Kidney (tissue), 14 donors: ENCODE data around the gene DPP6. TPM values are rescaled to one million over a fixed set of nuclear protein-coding genes. Genes with fewer than 3 reads are reported as not detected.

Experiments
- DNase-seq, 5 donors: peaks; one replicate each; pipeline ENCODE4 v3.0.0-alpha.2; 2013 to 2020
- FAIRE-seq: peaks from 2 replicates; lab custom pipeline; 2012; peaks lifted over from hg19 to GRCh38; lab: Jason Lieb, UNC
- H3K27ac ChIP-seq, 2 donors: one replicate each; pipeline ENCODE4 v1.7.0; 2013; ENCODE audit warnings: low read depth in 2 of 2, low read length in 2 of 2, inconsistent platforms in 1 of 2
- H3K27me3 ChIP-seq: one replicate; pipeline ENCODE4 v1.7.1; 2013; ENCODE audit warnings: low read length, inconsistent platforms; ENCODE audit not compliant: control insufficient read depth, insufficient read depth
- H3K36me3 ChIP-seq, 3 donors: one replicate each; pipeline versions ENCODE4 v1.7.0 to v1.7.1; 2013; ENCODE audit warnings: low read length in 3 of 3, control low read depth in 1 of 3, inconsistent platforms in 1 of 3; ENCODE audit not compliant: insufficient read depth in 3 of 3, control insufficient read depth in 2 of 3
- H3K4me1 ChIP-seq, 3 donors: one replicate each; pipeline versions ENCODE4 v1.7.0 to v1.7.1; 2013; ENCODE audit warnings: low read length in 3 of 3, inconsistent platforms in 1 of 3, low read depth in 1 of 3; ENCODE audit not compliant: control insufficient read depth in 2 of 3, insufficient read depth in 2 of 3
- H3K4me3 ChIP-seq, 3 donors: one replicate each; pipeline versions ENCODE4 v1.7.0 to v1.8.1; 2013; ENCODE audit warnings: low read length in 3 of 3, control low read depth in 1 of 3, inconsistent platforms in 1 of 3
- H3K9ac ChIP-seq, 3 donors: one replicate each; pipeline versions ENCODE4 v1.7.0 to v1.7.1; 2013; ENCODE audit warnings: low read length in 3 of 3, control low read depth in 1 of 3, inconsistent platforms in 1 of 3
- H3K9me3 ChIP-seq, 3 donors: one replicate each; pipeline versions ENCODE4 v1.7.0 to v1.7.1; 2013; ENCODE audit warnings: low read length in 3 of 3, control low read depth in 1 of 3, inconsistent platforms in 1 of 3; ENCODE audit not compliant: control insufficient read depth in 2 of 3, insufficient read depth in 1 of 3
- CTCF ChIP-seq: IDR thresholded peaks from 3 replicates; pipeline ENCODE4 v1.5.1; 2012; ENCODE audit warnings: mild to moderate bottlenecking, moderate library complexity, borderline replicate concordance; ENCODE audit not compliant: insufficient read depth; ENCODE audit errors: extremely low read depth
- intact Hi-C: fragments of 100-400 bp; cut with DNase I; formaldehyde crosslinking; loops from one replicate; pipeline ENCODE4 v1.11.1; 2022
- polyA plus RNA-seq: library from polyadenylated mRNA; stranded (reverse); fragments of 350-450 nt; fragmentation: Illumina TruSeq; extraction: RNeasy Lipid Tissue Mini Kit (QIAGEN cat#74804); gene quantifications from one replicate; pipeline ENCODE4 v1.2.3, GENCODE V29; 2014; ENCODE audit warnings: low read depth, low replicate concordance; ENCODE audit not compliant: insufficient read depth
- total RNA-seq: library from RNA; stranded (reverse); fragmentation: NEBNext Ultra II Directional; extraction: Animal tissue kit (Norgen Biotek cat#: 25700); gene quantifications from one replicate; pipeline ENCODE4 v1.2.1, GENCODE V29; 2021
- donor health status: control.
- donor health status: control.
- donor health status: control.
- donor health status: control.
- donor health status: control.
- donor health status: DM: yes; HTN: yes; CAD: no.
- donor health status: Normal renal cell carcinoma (clear cell type).

DPP6 gene
- total and polyA plus RNA-seq, 2 donors from 2014 or later, result 1.8 to 6.9 TPM

GRCh38 chr7:154653281-154653680 lies 601.1 kb downstream of the DPP6 start:
- Histone ChIP-seq H3K9me3 (peaks cover 0 to 11% (median 0%) of the 10 kb centered on the region in 3 donors), H3K36me3 (no peaks in the 10 kb centered on the region), H3K27ac (no peak overlapping the region), H3K27me3 (no peaks in the 10 kb centered on the region), H3K4me3 (no peak overlapping the region), H3K4me1 (no peaks in the 10 kb centered on the region), H3K9ac (no peak overlapping the region)
- no peak for TF ChIP-seq CTCF
- intact Hi-C loops, result no loop called here
- DNase-seq (no peak), FAIRE-seq (no peak)

GRCh38 chr7:154656618-154657017 lies 604.4 kb downstream of the DPP6 start:
- FAIRE-seq (no peak), DNase-seq (no peak)
- TF ChIP-seq CTCF, result no peak
- Histone ChIP-seq H3K27ac (no peak overlapping the region), H3K9me3 (peaks cover 0 to 9% (median 2%) of the 10 kb centered on the region in 3 donors), H3K27me3 (no peaks in the 10 kb centered on the region), H3K4me3 (no peak overlapping the region), H3K36me3 (no peaks in the 10 kb centered on the region), H3K9ac (no peak overlapping the region), H3K4me1 (no peaks in the 10 kb centered on the region)
- intact Hi-C loops, result no loop called here

- Histone ChIP-seq H3K27ac (no peak overlapping the region), H3K4me3 (no peak overlapping the region), H3K9me3 (peaks cover 0 to 9% (median 6%) of the 10 kb centered on the region in 3 donors), H3K36me3 (no peaks in the 10 kb centered on the region), H3K27me3 (no peaks in the 10 kb centered on the region), H3K4me1 (no peaks in the 10 kb centered on the region), H3K9ac (no peak overlapping the region)
- FAIRE-seq (no peak), DNase-seq (no peak)
- intact Hi-C loops, result no loop called here
- TF ChIP-seq CTCF, result no peak
These were observed 614.6 kb downstream of the DPP6 start for GRCh38 chr7:154666768-154667167.
